GM19035 (cell line): ENCODE measurements around the gene CACNA1H.
"Not testable (repeated sequence)": the region's sequence is repeated elsewhere in the genome, so short reads cannot be mapped to it uniquely, and the experiment has no call there.

Experiments used
- ATAC-seq: cut with Tn5 transposase; IDR thresholded peaks from one replicate; pipeline ENCODE4 v1.9.1; 2021; ENCODE audit not compliant: unreplicated experiment

Gene CACNA1H

DNA sequence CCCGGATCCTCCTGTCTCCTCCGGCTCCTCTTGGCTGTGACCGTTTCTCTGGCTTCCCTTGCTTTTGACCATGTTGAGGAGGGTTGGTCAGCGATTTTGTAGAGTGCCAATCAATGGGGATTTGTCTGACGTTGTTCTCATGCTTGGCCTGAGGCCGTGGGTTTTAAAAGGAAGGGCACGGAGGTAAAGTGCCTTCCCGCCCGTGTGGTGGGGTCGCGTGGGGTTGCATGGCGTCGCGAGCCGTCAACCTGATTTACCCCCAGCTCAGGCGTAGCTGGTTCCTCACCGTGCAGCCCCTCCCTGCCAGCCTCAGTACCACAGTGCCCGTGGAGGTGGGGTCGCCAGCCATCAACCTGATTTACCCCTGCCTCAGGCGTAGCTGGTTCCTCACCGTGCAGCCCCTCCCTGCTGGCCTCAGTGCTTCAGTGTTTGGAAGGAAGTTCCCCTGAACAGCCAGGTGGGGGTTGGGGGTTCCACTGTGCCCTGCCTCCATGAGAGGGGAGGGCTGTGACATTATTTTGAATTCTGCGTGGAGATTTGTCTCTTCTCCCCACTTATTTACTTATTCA is 92.6 kb downstream of the CACNA1H start:
- ATAC-seq = no peak

DNA sequence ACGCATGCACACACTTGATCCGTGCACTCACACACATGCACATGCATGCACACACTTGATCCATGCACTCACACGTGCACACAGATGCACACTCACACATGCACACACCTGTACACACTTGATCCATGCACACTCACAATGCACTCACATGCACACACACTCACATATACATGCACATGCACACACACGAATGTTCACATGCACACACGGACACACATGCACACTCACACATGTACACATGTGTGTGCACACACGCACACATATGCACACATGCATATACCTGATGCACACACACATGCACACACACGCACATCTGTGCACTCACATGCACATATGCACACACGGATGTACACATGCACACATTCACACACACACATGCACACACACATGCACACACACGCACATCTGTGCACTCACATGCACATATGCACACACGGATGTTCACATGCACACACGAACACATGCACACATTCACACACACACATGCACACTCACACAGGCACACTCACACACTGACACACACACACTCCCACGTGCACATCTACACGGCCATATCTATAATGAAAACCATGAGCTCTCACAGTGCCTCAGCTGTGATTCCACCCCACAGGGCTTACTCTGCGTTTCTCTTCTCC is 95.1 kb downstream of the CACNA1H start:
- ATAC-seq = not testable (repeated sequence)

DNA sequence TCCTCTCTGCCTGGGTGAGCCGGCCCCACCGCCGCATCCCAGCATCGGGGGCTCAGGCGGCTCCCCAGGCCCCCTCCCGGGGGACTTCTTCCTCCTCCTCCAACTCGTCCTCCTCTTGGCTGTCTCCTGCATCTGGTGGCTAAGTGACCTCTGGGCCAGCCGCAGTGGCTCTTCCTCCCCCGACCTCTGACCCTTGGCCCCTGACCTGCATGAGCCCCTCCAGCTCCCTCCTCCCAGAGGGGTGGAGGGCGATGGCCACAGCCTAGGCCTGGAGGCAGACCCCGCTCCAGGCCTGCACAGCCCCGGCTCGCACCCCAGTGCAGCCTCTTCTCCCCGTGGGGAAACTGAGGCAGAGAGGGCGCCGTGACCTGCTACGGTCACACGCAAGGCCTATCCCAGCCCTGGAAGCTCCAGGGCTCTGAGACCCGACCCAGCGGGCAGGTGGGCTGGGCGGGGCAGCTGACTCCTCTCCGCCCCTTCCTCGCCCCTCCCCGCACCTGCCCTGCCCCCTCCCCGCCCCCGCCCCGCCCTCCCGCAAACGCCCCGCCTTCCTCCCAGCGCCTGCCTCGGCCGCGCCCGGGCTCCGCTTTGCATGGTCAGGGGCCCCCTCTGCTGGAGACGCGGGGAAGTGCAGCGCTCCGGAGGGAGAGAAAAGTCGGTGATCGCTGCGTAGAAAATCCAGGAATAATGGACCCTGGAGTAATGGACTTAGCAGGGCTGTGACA is 96.3 kb downstream of the CACNA1H start:
- ATAC-seq = not testable (repeated sequence)

DNA sequence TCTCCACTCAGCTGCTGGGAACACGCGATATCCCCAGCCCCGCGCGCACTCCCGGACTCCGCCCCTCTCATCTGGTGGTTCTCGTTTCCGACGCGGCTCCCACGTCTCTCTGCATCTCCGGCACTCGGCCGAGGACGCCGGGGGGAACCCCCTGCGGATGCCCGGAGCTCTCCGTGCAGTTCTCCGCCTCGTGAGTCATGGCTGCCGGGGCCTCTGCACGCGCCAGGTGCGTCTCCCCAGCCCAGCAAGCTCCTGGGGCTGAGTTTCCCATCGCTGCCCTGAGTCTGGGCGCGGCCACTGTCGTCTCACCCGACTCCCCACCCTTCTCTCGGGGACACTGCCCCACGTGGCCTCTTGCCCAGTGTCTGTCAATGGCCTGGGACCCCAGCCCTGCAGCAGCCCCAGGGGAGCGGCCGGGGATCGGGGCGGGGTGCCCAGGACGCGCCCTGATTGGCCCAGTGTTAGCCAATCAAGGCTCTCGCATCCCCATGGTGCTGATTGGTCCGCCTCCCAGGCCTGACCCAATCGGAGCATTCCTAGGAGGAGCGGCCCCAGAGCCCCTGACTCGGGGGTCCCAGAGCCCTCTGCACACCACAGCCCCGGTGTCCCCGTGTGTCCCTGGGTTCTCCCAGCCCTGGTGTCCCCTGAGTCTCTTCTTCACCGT is 100.9 kb downstream of the CACNA1H start:
- not testable (repeated sequence) for ATAC-seq

DNA sequence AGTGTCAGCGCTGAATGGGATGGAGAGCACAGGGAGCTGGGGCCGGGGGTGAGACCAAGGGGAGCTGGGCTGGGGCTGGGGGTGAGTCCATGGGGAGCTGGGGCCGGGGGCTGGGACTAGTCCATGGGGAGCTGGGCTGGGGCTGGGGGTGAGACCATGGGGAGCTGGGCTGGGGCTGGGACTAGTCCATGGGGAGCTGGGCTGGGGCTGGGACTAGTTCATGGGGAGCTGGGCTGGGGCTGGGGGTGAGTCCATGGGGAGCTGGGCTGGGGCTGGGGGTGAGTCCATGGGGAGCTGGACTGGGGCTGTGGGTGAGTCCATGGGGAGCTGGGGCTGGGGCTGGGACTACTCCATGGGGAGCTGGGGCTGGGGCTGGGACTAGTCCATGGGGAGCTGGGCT is 101.9 kb downstream of the CACNA1H start:
- ATAC-seq = not testable (repeated sequence)

DNA sequence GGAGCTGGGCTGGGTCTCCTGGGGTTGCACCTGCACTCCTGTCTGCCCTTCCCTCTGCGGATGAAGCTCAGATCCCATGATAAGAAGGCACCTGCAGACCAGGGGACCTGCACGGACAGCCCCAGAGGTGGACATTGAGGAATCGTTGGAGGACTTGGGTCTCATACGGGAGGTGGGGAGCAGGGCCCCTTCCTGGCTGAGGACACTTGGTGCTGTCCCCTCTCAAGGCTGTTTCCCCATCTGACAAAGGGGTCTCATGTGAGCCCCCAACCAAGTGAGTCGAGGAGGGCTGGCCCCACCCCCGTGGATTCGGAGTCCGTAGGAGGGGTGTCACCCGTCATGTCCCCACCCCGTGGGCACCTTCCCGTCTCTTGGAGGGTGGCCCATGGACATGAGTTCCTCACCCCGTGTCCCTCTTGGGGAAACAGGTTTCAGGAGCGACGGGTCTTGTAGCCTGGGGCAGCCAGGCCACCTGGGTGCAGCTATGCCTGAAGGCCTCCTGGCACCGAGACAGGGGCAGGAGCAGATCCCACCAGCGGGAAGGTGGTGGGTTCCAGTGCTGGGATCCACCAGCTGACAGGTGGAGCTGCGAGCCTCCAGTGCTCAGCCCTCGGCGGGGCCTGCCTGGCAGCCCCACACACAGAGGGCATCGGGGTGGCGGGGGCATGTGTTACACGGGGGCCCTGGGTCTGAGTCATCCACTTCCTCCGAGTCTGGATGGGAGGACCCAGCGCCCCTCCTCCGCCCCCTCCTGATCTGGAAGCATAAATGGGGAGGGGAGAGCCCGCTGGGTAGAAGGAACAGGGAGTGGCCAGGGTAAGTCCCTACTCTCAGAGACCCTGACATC is 102.6 kb downstream of the CACNA1H start, which contains the start of gene TPSD1:
TSS of gene TPSD1 (plus strand) at position 794 of the 847 bp plus-strand sequence. CDS start 212 bp downstream, outside the sequence.
- not testable (repeated sequence) for ATAC-seq

DNA sequence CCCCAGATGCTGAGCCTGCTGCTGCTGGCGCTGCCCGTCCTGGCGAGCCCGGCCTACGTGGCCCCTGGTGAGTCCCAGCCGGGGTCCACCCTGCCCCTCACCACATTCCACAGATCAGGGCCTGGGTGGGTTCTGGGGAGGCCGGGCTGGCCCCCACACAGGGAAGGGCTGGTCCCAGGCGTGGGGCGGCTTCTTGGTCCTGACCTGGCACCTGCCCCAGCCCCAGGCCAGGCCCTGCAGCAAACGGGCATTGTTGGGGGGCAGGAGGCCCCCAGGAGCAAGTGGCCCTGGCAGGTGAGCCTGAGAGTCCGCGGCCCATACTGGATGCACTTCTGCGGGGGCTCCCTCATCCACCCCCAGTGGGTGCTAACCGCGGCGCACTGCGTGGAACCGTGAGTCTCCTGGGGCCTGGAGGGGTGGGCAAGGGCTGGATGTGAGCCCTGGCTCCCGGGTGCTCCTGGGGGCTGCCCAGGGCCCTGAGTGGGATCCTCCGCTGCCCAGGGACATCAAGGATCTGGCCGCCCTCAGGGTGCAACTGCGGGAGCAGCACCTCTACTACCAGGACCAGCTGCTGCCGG is 103.5 kb downstream of the CACNA1H start:
- not testable (repeated sequence) for ATAC-seq

DNA sequence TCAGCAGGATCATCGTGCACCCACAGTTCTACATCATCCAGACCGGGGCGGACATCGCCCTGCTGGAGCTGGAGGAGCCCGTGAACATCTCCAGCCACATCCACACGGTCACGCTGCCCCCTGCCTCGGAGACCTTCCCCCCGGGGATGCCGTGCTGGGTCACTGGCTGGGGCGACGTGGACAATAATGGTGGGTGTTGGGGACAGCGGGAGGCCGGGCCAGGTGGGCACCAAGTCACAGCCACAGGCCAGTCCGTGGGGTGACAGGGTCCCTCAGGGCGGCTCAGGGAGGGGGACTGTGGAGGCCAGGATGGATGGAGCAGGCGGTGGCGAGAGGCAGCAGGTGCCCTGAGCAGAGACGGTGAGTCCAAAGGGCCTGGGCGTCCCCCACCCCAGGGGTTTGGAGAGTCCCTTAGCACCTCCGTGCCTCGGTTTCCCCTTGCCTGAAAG is 104.0 kb downstream of the CACNA1H start:
- no peak for ATAC-seq

DNA sequence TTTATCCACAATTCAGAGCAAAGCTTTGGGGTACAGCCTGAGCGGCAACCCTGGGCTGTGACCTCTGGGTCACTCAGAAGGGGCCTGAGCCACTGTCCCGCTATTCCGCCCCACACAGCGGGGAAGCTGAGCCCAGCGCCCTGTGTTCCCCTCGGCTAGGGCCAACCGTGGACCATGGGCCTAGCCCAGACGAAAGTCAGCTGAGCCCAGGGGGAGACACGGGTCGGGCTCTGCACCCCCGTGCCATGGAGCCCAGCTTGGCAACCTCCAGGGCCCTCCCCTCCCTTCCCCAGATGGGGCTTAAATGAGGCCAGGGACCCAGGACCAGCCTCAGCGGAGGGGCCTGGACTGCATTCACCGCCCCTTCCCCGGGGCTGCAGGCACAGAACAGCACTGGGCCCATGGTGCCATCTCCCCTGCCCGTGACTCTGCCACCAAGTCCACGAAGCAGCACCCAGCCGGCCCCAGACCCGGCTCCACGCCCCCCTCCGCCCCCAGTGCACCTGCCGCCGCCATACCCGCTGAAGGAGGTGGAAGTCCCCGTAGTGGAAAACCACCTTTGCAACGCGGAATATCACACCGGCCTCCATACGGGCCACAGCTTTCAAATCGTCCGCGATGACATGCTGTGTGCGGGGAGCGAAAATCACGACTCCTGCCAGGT is 104.8 kb downstream of the CACNA1H start:
- ATAC-seq = no peak

DNA sequence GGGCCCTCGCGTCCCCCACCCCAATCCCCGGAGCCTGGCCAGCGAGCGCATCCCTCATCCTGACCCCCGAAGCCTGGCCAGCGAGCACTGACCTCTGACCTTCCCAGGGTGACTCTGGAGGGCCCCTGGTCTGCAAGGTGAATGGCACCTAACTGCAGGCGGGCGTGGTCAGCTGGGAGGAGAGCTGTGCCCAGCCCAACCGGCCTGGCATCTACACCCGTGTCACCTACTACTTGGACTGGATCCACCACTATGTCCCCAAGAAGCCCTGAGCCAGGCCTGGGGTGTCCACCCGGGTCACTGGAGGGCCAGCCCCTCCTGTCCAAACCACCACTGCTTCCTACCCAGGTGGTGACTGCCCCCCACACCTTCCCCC is 105.3 kb downstream of the CACNA1H start:
- no peak for ATAC-seq

DNA sequence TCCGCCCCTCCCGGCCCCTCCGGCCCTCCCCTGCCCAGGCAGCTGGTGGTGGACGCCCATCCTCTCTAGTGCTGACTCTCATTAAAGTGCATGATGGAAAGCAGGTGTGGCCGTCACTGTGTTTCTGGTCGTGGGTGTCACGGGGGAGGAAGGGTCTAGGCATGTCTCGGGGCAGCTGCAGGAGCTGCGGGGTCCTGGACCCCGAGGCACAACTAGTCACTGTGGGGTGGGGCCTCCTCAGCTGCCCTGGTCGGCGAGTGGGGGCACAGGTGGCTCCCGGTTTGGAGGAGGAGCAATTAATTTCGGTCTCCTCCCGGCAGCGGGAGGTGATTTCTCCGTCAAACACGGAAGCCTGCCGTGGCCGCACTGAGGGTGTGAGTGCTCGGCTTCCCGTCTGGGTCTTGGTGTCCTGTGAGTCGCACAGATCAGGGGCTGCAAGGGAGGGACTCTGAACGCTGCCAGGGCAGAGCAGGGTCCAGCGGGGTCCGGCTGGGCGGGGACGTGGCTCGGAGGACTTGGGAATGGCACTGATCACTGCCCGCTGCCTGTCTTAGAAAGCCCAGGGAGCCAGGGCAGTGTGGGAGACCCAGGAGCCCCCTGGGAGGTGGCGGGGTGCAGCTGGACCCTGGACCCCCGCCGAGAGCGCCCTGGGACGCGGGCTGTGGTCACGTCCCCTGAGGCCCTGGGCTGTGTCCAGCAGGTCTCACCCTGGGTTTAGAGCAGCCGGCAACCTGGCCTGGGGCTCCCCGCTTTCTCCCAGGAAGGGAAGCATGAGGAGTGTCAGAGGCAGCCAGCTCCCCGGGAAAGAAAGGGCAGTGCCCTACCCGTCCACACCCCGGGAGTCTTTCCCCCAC is 106.2 kb downstream of the CACNA1H start:
- ATAC-seq = no peak

DNA sequence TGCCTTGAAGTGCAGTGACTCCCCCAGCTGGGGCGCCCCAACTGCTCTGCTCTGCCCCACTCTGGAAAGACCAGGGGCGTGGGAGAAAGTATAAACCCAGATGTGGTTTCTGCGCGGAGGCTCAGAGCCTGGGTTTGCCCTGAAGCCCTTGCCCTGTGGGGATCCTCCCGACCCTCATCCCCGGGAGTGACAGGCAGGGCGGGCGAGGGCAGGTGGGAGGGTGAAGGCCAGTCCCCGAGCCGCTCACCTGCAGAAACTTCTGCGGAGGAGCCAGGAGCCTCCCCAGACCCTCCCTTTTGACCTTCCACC is 106.8 kb downstream of the CACNA1H start:
- ATAC-seq = no peak

DNA sequence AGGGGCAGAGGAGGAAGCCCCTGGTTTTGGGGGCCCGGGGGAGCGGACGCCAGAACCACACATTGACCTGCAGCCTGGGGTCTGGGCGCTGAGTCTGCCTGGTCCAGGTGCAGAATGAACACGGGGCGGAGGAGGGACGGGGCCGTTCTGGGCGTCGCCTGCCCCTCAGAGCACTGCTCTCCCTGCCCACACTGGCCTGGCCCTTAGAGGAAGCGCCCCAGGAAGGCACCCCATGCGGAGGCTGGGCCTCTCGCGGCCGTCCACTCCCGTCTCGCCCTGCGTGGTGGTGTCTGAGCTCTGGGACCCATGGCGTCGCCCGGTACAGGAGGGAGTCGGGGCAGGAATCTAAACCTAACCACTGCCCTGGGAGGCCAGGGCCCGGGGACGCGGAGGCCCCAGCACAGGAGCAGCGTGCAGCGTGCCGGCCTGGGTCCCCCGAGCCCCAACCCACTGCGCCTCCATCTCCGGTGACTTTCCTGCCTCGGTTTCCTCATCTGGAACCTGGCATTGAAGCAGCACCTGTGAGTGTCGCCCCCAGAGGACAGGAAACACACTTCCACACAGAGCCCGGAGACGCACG is 107.3 kb downstream of the CACNA1H start:
- no peak for ATAC-seq

DNA sequence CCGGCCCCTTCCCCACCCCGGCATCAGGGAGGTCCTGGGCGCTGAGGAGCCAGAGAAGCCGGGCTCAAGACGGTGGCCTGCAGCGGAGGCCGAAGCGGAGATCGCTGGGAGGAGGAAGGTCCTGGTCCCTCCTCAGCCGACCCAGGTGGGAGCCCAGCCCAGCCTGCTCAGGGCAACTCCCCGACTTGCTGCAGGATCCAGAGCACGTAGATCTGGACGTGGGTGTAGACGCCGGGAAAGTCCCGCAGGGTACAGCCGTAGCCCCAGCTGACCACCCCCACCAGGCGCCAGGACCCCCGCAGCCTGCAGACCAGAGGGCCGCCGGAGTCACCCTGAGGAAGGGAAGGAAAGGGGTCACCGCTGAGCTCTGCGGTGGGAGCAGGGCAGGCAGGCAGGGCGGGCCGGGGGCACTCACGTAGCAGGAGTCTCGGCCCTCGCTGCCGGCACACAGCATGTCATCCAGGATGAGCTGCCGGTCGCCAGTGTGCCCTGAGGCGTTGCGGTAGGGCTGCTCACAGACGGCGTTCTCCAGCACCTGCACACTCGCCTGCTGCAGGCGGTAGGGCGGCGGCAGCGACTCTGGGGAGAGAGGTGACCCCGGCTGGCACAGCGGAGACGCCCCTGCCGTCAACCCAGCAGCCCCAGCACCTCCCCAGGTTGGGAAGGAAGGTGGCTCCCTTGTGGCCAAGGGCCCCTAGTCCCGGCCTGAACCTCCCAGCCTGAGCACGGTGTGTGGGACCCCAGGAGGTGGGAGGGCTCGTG is 108.4 kb downstream of the CACNA1H start:
- no peak for ATAC-seq

DNA sequence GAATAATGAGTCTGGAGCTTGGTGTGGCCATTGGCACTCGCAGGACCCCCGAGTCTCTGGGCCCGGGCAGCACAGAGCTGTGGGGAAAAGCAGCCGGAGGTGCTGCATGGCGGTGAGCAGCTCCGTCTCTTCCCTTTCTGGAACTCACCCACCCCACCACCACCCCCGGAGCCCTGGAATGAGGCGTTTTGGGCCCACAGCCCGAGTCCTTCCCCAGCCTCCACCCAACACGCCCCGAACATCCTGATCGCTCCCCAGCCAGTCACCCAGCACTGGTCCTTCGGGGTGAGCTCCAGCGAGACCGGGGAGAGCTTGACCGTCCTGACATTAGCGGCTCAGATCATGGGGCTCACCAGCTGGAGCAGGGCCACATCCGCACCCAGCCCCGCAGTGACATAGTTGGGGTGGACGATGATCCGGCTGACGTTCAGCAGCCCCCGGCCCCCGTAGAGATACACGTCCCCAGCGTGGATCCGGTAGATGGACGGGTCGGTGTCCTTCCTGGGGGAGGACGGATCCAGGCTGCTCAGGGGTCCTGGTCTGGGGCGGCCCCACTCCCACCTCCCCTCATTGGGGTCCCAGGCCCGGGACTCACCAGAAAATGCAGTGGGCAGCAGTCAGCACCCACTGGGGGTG is 109.4 kb downstream of the CACNA1H start:
- no peak for ATAC-seq

DNA sequence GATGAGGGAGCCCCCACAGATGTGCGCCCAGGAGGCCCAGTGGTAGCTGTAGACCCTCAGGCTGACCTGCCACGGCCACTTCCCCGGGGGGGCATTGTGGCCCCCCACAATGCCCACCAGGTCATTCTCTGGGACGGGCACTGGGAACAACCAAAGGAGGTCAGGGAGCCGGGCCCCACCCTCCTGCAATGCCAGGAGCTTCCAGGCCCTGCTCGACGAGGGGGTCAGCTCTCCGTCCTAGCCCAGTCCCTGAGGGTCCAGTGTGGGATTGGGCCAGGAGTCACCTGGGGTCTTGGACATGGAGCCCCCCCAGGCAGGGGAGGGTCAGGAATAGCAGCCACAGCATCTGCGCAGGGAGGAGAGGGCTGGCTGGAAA is 109.9 kb downstream of the CACNA1H start:
- no peak for ATAC-seq

DNA sequence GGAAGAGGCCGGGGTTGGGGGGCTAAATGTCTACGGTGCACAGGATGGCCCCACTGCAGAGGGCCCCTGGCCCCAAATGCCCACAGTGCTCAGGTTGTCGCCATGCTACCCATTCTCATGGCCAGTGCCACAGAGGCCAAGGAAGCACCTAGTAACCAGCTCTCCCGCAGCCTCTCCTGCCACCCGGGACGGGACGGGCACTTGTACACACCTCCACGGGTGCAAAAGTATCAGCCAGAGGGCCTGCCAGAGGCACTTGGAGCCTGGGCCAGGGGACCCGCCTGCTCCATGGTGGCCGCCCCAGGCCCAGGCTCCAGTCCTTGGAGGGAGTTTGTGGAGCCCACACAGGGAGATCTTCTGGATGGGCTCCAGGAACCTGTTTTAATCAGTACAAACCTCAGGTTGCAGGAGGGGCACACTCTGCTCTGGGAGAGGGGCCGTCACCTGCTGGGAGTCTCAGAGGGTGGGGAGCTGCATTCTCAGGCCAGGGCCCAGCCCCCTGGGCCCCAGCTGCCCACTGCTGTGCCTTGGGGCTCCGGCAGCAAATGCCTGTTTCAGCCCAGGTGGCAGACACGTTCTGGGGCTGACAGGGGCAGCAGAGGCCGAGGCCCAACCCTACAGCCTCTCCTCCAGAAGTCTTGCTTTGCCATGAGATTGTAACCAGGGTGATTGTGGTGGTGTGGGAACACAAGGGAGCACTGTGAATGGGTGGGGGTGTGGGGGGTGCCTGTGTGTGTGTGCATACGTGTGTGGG is 110.9 kb downstream of the CACNA1H start:
- ATAC-seq = no peak
